HG03108 (cell line): ENCODE results near the gene AGPAT3.

Source experiments
- ATAC-seq: cut with Tn5 transposase; IDR thresholded peaks from one replicate; pipeline ENCODE4 v1.9.1; 2021; ENCODE audit warnings: moderate library complexity; ENCODE audit not compliant: unreplicated experiment

Gene AGPAT3

GRCh38 chr21:44012474-44013379 lies 147.7 kb downstream of the AGPAT3 start:
- peak; percentile 66 for ATAC-seq

- ATAC-seq: no peak
Observed at GRCh38 chr21:44013380-44014088, 148.5 kb downstream of the AGPAT3 start.

GRCh38 chr21:44017601-44018000 lies 152.6 kb downstream of the AGPAT3 start:
- no peak for ATAC-seq

- no peak for ATAC-seq
Observed at GRCh38 chr21:44018127-44018526, 153.1 kb downstream of the AGPAT3 start.

GRCh38 chr21:44018813-44019567 lies 154.0 kb downstream of the AGPAT3 start:
- ATAC-seq: no peak

DNA sequence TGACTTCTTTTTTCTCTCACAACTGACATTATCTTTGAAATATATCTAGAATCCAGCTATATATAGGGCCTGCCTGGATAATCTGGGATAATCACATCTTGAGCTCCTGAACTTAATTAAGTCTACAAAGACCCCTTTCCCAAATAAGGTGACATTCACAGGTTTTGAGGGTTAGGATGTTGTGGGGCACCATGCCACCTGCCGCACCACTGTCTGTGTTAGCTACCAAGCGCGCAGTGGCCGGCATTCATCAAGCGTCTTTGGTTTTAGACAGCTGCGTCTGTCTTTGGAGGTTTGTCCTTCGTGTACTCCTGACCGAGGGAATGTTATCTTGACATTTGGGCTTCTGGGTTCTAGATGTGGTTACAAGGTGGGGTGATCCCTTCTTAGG lies 154.5 kb downstream of the AGPAT3 start:
- ATAC-seq: no peak

DNA sequence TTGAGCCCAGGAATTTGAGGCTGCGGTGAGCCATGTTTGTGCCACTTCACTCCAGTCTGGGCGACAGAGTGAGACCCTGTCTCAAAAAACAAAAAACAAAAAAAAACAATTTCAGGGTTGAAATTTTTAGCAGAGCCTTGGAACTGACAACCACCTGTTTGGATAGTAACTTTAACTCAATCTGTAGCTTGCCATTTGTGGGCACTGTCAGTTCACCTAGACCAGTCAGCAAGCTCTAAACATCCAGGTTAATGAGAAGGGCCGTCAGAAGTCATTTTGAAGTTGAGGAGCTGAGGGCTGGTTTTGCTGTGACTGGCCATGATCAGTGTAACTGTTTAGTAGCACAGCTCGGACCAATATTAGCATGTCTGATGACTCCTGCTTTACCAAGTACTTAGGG lies 155.5 kb downstream of the AGPAT3 start:
- ATAC-seq: no peak

DNA sequence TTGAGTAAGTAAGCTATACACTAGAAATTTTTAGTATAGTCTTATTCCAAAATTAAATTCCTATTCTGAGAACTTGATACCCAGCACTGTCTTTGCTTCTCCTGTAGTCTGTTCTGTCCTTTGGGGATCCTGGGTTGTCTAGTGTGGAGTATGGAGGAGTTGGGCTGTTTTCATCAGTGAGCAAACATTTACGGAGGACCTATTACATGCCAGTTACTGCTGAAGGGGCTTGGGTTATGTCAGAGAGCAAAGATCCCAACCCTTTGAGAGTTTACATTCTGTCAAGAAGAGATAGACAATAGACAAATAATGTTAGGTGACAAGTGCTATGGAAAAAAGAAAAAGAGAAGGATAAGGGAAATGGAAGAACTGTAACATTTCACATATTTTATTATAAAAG lies 156.0 kb downstream of the AGPAT3 start:
- ATAC-seq: no peak

GRCh38 chr21:44024257-44024656 lies 159.2 kb downstream of the AGPAT3 start:
- no peak for ATAC-seq

- no peak for ATAC-seq
Observed at GRCh38 chr21:44024887-44025353, 159.9 kb downstream of the AGPAT3 start.

GRCh38 chr21:44027607-44028286 lies 162.7 kb downstream of the AGPAT3 start:
- no peak for ATAC-seq

- no peak for ATAC-seq
Observed at GRCh38 chr21:44028287-44028659, 163.2 kb downstream of the AGPAT3 start.

GRCh38 chr21:44029460-44030087 lies 164.6 kb downstream of the AGPAT3 start:
- no peak for ATAC-seq

GRCh38 chr21:44035244-44035643 lies 170.2 kb downstream of the AGPAT3 start:
- no peak for ATAC-seq
